Ramos (cell line): ENCODE results near the gene GIGYF1.

Source experiments
- in situ Hi-C: fragments of 300-500 bp; cut with MboI; formaldehyde crosslinking; loops from one replicate; pipeline ENCODE4 v1.14.3; 2022; ENCODE audit warnings: low sequenced_read_pairs; ENCODE audit not compliant: unreplicated experiment

GIGYF1 gene

GRCh38 chr7:100640517-100641440 lies 53.3 kb downstream of the GIGYF1 start:
- in situ Hi-C loops = no loop called here

GRCh38 chr7:100639995-100640516 lies 54.0 kb downstream of the GIGYF1 start:
- in situ Hi-C loops = no loop called here

- in situ Hi-C loops = no loop called here
These were observed 60.9 kb downstream of the GIGYF1 start for GRCh38 chr7:100632951-100633717.

GRCh38 chr7:100630066-100630465 lies 64.0 kb downstream of the GIGYF1 start:
- in situ Hi-C loops = no loop called here
